Stimulated activated memory B cell treated with anti-CD40 and anti-IgM and Interleukin-4, amounts not matched to agents 10 μg/mL and 1 μg/mL and 100 μg/mL, for 72 hours (primary cell): ENCODE results near the gene FMO4.
"Not testable (repeated sequence)": the region's sequence is repeated elsewhere in the genome, so short reads cannot be mapped to it uniquely, and the experiment has no call there.

Experiments used
- ATAC-seq: fragments of 150-1000 bp; cut with Tn5 transposase; 2 replicates; pipeline ENCODE4 v1.10.0; 2021
- H3K27ac Mint-ChIP-seq: one replicate; pipeline ENCODE4 v1.8.0; 2022; ENCODE audit warnings: mild to moderate bottlenecking, mixed read lengths
- H3K27me3 Mint-ChIP-seq: one replicate; pipeline ENCODE4 v1.8.0; 2022; ENCODE audit warnings: mixed read lengths
- H3K36me3 Mint-ChIP-seq: one replicate; pipeline ENCODE4 v1.8.0; 2022; ENCODE audit warnings: mixed read lengths
- H3K4me1 Mint-ChIP-seq: one replicate; pipeline ENCODE4 v1.8.0; 2022; ENCODE audit warnings: mixed read lengths
- H3K4me3 Mint-ChIP-seq: one replicate; pipeline ENCODE4 v1.8.0; 2022; ENCODE audit warnings: mild to moderate bottlenecking, moderate library complexity, mixed read lengths
- H3K9me3 Mint-ChIP-seq: one replicate; pipeline ENCODE4 v1.8.0; 2022; ENCODE audit warnings: mixed read lengths

The FMO4 gene

DNA sequence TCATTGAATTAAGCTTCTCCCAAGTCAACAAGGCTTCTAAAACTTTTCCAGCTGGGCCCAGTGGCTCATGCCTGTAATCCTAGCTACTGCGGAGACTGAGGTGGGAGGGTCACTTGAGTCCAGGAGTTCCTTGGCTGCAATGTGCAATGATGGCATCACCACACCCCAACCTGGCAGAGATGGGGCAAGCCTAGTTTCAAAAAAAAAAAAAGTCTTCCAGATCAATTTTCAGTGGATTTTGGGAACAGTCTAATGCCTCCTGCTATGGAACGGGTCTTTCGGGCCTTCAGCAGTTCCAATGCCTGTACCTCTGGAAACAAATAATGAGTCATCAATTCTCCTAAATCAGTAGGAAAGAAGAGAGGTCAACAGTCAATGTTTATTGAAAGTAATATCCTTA lies 38.0 kb downstream of the FMO4 start:
- H3K4me1 Mint-ChIP-seq, result no peaks in the 10 kb centered on the region
- no peak for ATAC-seq
- no peak overlapping the region for H3K4me3 Mint-ChIP-seq
- no peaks in the 10 kb centered on the region for H3K27me3 Mint-ChIP-seq
- H3K9me3 Mint-ChIP-seq, result peaks cover 6% of the 10 kb centered on the region
- H3K36me3 Mint-ChIP-seq, result no peaks in the 10 kb centered on the region
- H3K27ac Mint-ChIP-seq, result no peak overlapping the region

DNA sequence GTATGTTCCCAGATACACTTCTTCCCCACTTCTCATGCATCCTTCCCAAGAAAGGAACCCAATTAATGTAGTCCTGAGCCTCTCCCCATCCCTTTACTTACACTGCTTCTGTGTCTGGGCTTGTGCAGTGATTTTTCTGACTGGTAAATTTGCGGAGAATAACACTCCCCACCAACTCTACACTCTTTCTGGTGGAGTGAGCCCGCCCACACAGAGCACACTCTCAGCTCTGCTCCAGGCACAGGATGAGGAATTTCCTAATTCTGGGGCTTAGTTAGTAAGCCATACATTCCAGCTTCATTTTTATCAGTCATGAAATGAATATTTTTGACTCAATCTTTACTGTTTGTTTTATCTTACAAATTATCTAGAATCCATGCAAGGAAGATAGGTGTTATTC lies 38.6 kb downstream of the FMO4 start:
- Mint-ChIP-seq H3K27me3 (peaks cover 2% of the 10 kb centered on the region), H3K4me3 (no peak overlapping the region), H3K36me3 (no peaks in the 10 kb centered on the region), H3K9me3 (peaks cover 6% of the 10 kb centered on the region), H3K27ac (no peak overlapping the region), H3K4me1 (no peaks in the 10 kb centered on the region)
- ATAC-seq, result peak; percentile 8

- no peak overlapping the region for H3K27ac Mint-ChIP-seq
- no peaks in the 10 kb centered on the region for H3K36me3 Mint-ChIP-seq
- no peaks in the 10 kb centered on the region for H3K4me1 Mint-ChIP-seq
- H3K9me3 Mint-ChIP-seq, result peaks cover 5% of the 10 kb centered on the region
- peaks cover 16% of the 10 kb centered on the region for H3K27me3 Mint-ChIP-seq
- no peak overlapping the region for H3K4me3 Mint-ChIP-seq
- ATAC-seq, result no peak
These were observed 41.7 kb downstream of the FMO4 start for GRCh38 chr1:171355727-171356126.

DNA sequence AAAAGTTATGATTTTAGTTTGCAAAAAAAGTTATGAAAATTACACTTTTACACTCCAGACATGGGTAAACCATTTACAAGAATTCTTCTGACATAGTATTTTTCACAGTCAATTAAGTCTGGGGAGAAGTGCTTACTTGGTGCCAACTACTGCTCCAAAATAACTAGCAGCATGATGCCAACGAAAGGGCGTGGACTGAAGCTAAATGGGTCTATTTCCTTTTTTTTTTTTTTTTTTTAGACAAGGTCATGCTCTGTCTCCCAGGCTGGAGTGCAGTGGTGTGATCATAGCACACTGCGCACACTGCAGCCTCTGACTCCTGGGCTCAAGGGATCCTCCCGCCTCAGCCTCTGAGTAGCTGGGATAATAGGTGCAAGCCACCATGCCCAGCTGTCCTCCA lies 43.2 kb downstream of the FMO4 start:
- H3K9me3 Mint-ChIP-seq, result peaks cover 14% of the 10 kb centered on the region
- H3K4me1 Mint-ChIP-seq, result no peaks in the 10 kb centered on the region
- H3K4me3 Mint-ChIP-seq, result no peak overlapping the region
- no peaks in the 10 kb centered on the region for H3K36me3 Mint-ChIP-seq
- no peak for ATAC-seq
- peaks cover 29% of the 10 kb centered on the region for H3K27me3 Mint-ChIP-seq
- no peak overlapping the region for H3K27ac Mint-ChIP-seq

GRCh38 chr1:171359355-171359648 lies 45.3 kb downstream of the FMO4 start:
- not testable (repeated sequence) for ATAC-seq, H3K27ac Mint-ChIP-seq, H3K4me3 Mint-ChIP-seq, H3K36me3 Mint-ChIP-seq, H3K4me1 Mint-ChIP-seq
- H3K27me3 Mint-ChIP-seq, result peaks cover 49% of the 10 kb centered on the region
- peaks cover 24% of the 10 kb centered on the region for H3K9me3 Mint-ChIP-seq

DNA sequence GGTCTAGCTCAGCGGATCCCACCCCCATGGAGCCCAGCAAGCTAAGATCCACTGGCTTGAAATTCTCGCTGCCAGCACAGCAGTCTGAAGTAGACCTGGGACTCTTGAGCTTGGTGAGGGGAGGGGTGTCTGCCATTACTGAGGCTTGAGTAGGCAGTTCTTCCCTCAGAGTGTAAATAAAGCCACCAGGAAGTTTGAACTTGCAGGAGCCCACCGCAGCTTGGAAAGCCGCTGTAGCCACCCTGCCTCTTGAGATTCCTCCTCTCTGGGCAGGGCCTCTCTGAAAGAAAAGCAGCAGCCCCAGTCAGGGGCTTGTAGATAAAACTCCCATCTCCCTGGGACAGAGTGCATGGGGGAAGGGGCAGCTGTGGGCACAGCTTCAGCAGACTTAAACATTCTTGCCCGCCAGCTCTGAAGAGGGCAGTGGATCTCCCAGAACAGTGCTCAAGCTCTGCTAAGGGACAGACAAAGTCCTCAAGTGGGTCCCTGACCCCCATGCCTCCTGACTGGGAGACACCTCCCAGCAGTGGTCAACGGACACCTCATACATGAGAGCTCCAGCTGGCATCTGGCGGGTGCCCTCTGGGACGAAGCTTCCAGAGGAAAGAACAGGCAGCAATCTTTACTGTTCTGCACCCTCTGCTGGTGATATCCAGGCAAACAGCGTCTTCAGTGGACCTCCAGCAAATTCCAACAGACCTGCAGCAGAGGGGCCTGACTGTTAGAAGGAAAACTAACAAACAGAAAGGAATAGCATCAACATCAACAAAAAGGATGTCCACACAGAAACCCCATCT lies 45.9 kb downstream of the FMO4 start:
- H3K4me1 Mint-ChIP-seq, H3K36me3 Mint-ChIP-seq, ATAC-seq, H3K4me3 Mint-ChIP-seq, H3K27ac Mint-ChIP-seq: not testable (repeated sequence)
- Mint-ChIP-seq H3K9me3 (peaks cover 24% of the 10 kb centered on the region), H3K27me3 (peaks cover 49% of the 10 kb centered on the region)

DNA sequence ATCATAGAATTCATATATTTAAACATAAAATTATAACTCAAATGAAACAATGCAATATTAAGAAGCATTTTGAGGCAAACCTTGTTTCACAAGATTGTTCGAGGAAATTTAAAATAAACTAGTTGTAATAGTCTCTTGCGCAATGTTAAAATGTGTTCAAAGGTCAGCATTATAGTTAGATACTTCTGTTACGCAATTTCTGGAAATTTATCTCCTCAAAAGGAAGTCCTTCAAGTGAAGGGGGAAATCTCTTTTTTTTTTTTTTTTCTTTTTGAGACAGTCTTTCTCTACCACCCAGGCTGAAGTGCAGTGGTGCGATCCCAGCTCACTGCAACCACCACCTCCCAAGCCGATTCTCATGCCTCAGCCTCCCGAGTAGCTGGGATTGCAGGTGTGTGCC lies 52.1 kb downstream of the FMO4 start:
- Mint-ChIP-seq H3K27ac (no peak overlapping the region), H3K36me3 (no peaks in the 10 kb centered on the region), H3K9me3 (peaks cover 19% of the 10 kb centered on the region), H3K27me3 (peaks cover 29% of the 10 kb centered on the region), H3K4me3 (no peak overlapping the region), H3K4me1 (no peaks in the 10 kb centered on the region)
- no peak for ATAC-seq

DNA sequence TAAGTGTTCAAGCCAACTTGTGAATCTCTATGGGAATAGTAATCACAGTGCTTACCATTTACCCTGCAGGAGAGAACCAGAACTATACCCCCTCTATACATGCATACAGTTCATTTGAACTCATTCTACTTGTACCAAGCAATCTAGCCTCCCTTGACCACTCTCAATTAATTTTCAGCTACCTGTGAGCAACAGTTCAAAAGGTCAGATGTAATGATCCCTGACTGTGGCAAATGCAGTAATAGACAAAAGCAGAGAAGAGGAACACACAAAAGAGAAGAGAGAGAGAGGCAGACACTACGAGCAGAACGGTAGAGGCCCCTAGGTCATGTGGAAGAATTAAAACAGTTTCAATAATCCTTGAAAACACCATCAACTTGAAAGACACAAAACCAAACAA lies 52.8 kb downstream of the FMO4 start:
- Mint-ChIP-seq H3K4me3 (no peak overlapping the region), H3K9me3 (peaks cover 14% of the 10 kb centered on the region)
- ATAC-seq, result no peak

GRCh38 chr1:171367436-171367835 lies 53.5 kb downstream of the FMO4 start:
- no peaks in the 10 kb centered on the region for H3K4me1 Mint-ChIP-seq
- ATAC-seq, result no peak

More for the DNA sequence above, 52.8 kb downstream of the FMO4 start:
- Mint-ChIP-seq H3K27ac (no peak overlapping the region), H3K4me1 (no peaks in the 10 kb centered on the region), H3K36me3 (no peaks in the 10 kb centered on the region), H3K27me3 (peaks cover 23% of the 10 kb centered on the region)

GRCh38 chr1:171372418-171373084 lies 58.6 kb downstream of the FMO4 start:
- H3K9me3 Mint-ChIP-seq, result peaks cover 5% of the 10 kb centered on the region
- H3K27ac Mint-ChIP-seq, result no peak overlapping the region
- H3K4me1 Mint-ChIP-seq, result no peaks in the 10 kb centered on the region

More at GRCh38 chr1:171367436-171367835, 53.5 kb downstream of the FMO4 start:
- Mint-ChIP-seq H3K4me3 (no peak overlapping the region), H3K27ac (no peak overlapping the region), H3K27me3 (peaks cover 17% of the 10 kb centered on the region), H3K9me3 (peaks cover 8% of the 10 kb centered on the region), H3K36me3 (no peaks in the 10 kb centered on the region)

DNA sequence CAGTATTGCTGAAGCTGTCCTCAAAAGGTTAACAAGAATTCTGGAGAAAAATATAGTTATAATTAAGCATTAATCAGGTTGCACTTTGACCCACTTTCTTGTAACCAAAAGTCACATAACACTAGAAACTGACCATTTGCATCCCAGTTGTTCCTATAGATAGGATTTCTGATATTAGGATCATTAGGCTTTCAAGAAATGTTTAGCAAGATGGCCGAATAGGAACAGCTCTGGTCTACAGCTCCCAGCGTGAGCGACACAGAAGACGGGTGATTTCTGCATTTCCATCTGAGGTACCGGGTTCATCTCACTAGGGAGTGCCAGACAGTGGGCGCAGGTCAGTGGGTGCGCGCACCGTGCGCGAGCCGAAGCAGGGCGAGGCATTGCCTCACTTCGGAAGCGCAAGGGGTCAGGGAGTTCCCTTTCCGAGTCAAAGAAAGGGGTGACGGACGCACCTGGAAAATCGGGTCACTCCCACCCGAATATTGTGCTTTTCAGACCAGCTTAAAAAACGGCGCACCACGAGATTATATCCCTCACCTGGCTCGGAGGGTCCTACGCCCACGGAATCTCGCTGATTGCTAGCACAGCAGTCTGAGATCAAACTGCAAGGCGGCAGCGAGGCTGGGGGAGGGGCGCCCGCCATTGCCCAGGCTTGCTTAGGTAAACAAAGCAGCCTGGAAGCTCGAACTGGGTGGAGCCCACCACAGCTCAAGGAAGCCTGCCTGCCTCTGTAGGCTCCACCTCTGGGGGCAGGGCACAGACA lies 59.6 kb downstream of the FMO4 start:
- ATAC-seq, H3K27ac Mint-ChIP-seq, H3K27me3 Mint-ChIP-seq, H3K4me3 Mint-ChIP-seq, H3K4me1 Mint-ChIP-seq, H3K36me3 Mint-ChIP-seq, H3K9me3 Mint-ChIP-seq: not testable (repeated sequence)

More at GRCh38 chr1:171372418-171373084, 58.6 kb downstream of the FMO4 start:
- H3K27me3 Mint-ChIP-seq, result peaks cover 7% of the 10 kb centered on the region
- no peak overlapping the region for H3K4me3 Mint-ChIP-seq
- H3K36me3 Mint-ChIP-seq, result no peaks in the 10 kb centered on the region
- no peak for ATAC-seq

DNA sequence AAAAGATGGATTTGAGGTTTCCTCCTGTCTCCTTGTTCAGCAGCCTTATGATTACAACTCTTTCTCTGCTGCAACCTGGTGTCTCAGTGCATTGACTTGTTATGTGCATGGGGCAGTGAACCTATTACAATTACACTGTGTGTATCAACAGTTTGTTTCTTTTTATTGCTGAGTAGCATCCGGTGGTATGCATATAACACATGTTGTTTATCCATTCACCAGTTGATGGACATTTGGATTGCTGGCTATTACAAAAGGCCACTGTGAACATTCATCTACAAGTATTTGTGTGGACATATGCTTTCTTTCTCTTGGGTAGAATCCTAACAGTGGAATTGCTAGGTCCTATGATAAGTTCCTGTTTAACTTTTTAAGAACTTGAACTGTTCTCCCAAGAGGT lies 65.9 kb downstream of the FMO4 start:
- H3K27me3 Mint-ChIP-seq, result no peaks in the 10 kb centered on the region
- H3K9me3 Mint-ChIP-seq, result peaks cover 12% of the 10 kb centered on the region
- H3K27ac Mint-ChIP-seq, result no peak overlapping the region
- no peaks in the 10 kb centered on the region for H3K4me1 Mint-ChIP-seq
- no peak overlapping the region for H3K4me3 Mint-ChIP-seq
- ATAC-seq, result no peak
- no peaks in the 10 kb centered on the region for H3K36me3 Mint-ChIP-seq

GRCh38 chr1:171381866-171382210 lies 67.9 kb downstream of the FMO4 start:
- H3K4me3 Mint-ChIP-seq, result no peak overlapping the region
- H3K27ac Mint-ChIP-seq, result no peak overlapping the region
- peaks cover 7% of the 10 kb centered on the region for H3K9me3 Mint-ChIP-seq
- peak; percentile 39 for ATAC-seq
- H3K27me3 Mint-ChIP-seq, result no peaks in the 10 kb centered on the region
- H3K4me1 Mint-ChIP-seq, result no peaks in the 10 kb centered on the region
- no peaks in the 10 kb centered on the region for H3K36me3 Mint-ChIP-seq

- H3K36me3 Mint-ChIP-seq, result no peaks in the 10 kb centered on the region
- no peak overlapping the region for H3K27ac Mint-ChIP-seq
These were observed 70.5 kb downstream of the FMO4 start for GRCh38 chr1:171384496-171384895.

DNA sequence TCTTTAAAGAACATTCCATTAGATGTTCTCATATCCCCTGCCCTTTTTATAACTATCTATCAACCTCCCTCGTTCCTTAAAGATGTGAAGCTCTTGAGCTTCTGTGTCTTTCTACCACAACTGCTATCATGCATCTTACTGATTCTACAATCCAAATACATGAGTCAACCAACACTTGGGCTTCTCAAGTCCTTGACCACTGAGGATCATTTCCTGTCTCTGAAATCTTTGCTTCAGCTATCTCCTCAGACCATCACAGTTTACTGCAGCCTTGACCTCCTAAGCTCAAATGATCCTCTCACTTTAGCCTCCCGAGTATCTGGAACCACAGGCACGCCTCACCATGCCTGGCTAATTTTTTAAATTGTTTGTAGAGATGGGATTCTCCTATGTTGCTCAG lies 75.2 kb downstream of the FMO4 start:
- H3K4me3 Mint-ChIP-seq, result no peak overlapping the region
- no peaks in the 10 kb centered on the region for H3K9me3 Mint-ChIP-seq
- peaks cover 8% of the 10 kb centered on the region for H3K27me3 Mint-ChIP-seq
- ATAC-seq, result no peak
- no peaks in the 10 kb centered on the region for H3K36me3 Mint-ChIP-seq
- no peaks in the 10 kb centered on the region for H3K4me1 Mint-ChIP-seq
- H3K27ac Mint-ChIP-seq, result no peak overlapping the region

More at GRCh38 chr1:171384496-171384895, 70.5 kb downstream of the FMO4 start:
- Mint-ChIP-seq H3K27me3 (no peaks in the 10 kb centered on the region), H3K9me3 (peaks cover 7% of the 10 kb centered on the region), H3K4me1 (no peaks in the 10 kb centered on the region), H3K4me3 (no peak overlapping the region)
- ATAC-seq, result no peak

DNA sequence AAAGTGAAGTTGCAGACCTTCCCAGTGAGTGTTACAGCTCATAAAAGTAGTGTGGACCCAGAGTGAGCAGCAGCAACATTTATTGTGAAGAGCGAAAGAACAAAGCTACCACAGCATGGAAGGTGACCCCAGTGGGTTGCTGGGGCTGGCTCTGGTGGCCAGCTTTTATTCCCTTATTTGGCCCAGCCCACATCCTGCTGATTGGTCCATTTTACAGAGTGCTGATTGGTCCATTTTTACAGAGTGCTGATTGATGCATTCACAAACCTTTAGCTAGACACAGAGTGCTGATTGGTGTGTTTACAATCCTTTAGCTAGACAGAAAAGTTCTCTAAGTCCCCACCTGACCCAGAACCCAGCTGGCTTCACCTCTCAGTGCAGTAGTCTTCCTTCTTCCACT lies 76.8 kb downstream of the FMO4 start:
- not testable (repeated sequence) for H3K27me3 Mint-ChIP-seq, H3K4me1 Mint-ChIP-seq, H3K27ac Mint-ChIP-seq, H3K36me3 Mint-ChIP-seq, H3K9me3 Mint-ChIP-seq, ATAC-seq, H3K4me3 Mint-ChIP-seq
